ENCODE results near the gene UNC13A. TPM values are rescaled to one million over a fixed set of nuclear protein-coding genes. Genes with fewer than 3 reads are reported as not detected.

The UNC13A gene
- total RNA-seq, 1 donor from 2014 or later = 1.2 TPM

GRCh38 chr19:17607936-17608335 lies 80.2 kb downstream of the UNC13A start:
- no peak overlapping the region for H3K4me3 Mint-ChIP-seq (ENCODE audit: unreplicated experiment)
- peaks cover 4% of the 10 kb centered on the region for H3K4me1 Mint-ChIP-seq (ENCODE audit: unreplicated experiment)

GRCh38 chr19:17606590-17607185 lies 81.5 kb downstream of the UNC13A start:
- Mint-ChIP-seq H3K4me1 (ENCODE audit: unreplicated experiment) (peaks cover 13% of the 10 kb centered on the region), H3K27ac (ENCODE audit: unreplicated experiment) (peak overlapping the region; percentile 25), H3K27me3 (ENCODE audit: unreplicated experiment) (peaks cover 11% of the 10 kb centered on the region), H3K36me3 (ENCODE audit: low read depth, unreplicated experiment) (peaks cover 4% of the 10 kb centered on the region), H3K9me3 (ENCODE audit: unreplicated experiment) (no peaks in the 10 kb centered on the region), H3K4me3 (ENCODE audit: unreplicated experiment) (peak overlapping the region; percentile 75)
- DNase-seq (ENCODE audit: low spot score) = no peak
- TF ChIP-seq CTCF (IDR thresholded peaks at IDR 0.05; ENCODE audit: unreplicated experiment) = no peak

More at GRCh38 chr19:17607936-17608335, 80.2 kb downstream of the UNC13A start:
- Mint-ChIP-seq H3K36me3 (ENCODE audit: low read depth, unreplicated experiment) (peaks cover 8% of the 10 kb centered on the region), H3K9me3 (ENCODE audit: unreplicated experiment) (no peaks in the 10 kb centered on the region), H3K27me3 (ENCODE audit: unreplicated experiment) (peaks cover 11% of the 10 kb centered on the region), H3K27ac (ENCODE audit: unreplicated experiment) (no peak overlapping the region)
- DNase-seq (ENCODE audit: low spot score) = no peak
- TF ChIP-seq CTCF (IDR thresholded peaks at IDR 0.05; ENCODE audit: unreplicated experiment) = no peak

GRCh38 chr19:17605761-17606589 lies 82.2 kb downstream of the UNC13A start:
- Mint-ChIP-seq H3K27me3 (ENCODE audit: unreplicated experiment) (peaks cover 11% of the 10 kb centered on the region), H3K27ac (ENCODE audit: unreplicated experiment) (peak overlapping the region; percentile 25), H3K9me3 (ENCODE audit: unreplicated experiment) (no peaks in the 10 kb centered on the region)

GRCh38 chr19:17605117-17605516 lies 83.0 kb downstream of the UNC13A start:
- Mint-ChIP-seq H3K4me1 (ENCODE audit: unreplicated experiment) (peaks cover 13% of the 10 kb centered on the region), H3K4me3 (ENCODE audit: unreplicated experiment) (no peak overlapping the region), H3K27me3 (ENCODE audit: unreplicated experiment) (peaks cover 11% of the 10 kb centered on the region), H3K36me3 (ENCODE audit: low read depth, unreplicated experiment) (peaks cover 4% of the 10 kb centered on the region), H3K9me3 (ENCODE audit: unreplicated experiment) (no peaks in the 10 kb centered on the region), H3K27ac (ENCODE audit: unreplicated experiment) (no peak overlapping the region)
- TF ChIP-seq CTCF (IDR thresholded peaks at IDR 0.05; ENCODE audit: unreplicated experiment) = no peak
- no peak for DNase-seq (ENCODE audit: low spot score)

More at GRCh38 chr19:17605761-17606589, 82.2 kb downstream of the UNC13A start:
- Mint-ChIP-seq H3K4me3 (ENCODE audit: unreplicated experiment) (peak overlapping the region; percentile 75), H3K36me3 (ENCODE audit: low read depth, unreplicated experiment) (peaks cover 4% of the 10 kb centered on the region), H3K4me1 (ENCODE audit: unreplicated experiment) (peaks cover 13% of the 10 kb centered on the region)
- DNase-seq (ENCODE audit: low spot score) = peak; percentile 76
- TF ChIP-seq CTCF (IDR thresholded peaks at IDR 0.05; ENCODE audit: unreplicated experiment) = peak; percentile 81

All from endothelial cell (in vitro differentiated cells).